Measurements from ENCODE around the gene FXR1.

DNA sequence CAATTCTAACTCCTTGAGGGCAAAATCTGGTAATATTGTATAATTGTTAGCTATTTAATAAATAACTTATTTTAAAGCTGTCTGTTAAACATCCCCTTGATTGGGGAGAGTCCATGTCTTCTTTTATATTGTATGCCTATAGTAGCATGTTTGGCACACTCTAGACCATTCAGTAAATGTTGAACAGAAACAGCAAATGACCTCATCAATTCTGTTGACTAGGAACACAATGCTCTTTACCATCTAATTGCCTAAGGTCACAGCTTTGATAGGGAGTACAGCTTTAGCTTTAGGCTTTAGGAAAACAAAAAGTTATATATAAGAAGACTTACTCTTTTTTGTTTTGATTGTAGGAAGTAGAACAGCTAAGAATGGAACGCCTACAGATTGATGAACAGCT lies 50.1 kb downstream of the FXR1 start:
- TF ChIP-seq, protein P1, sequence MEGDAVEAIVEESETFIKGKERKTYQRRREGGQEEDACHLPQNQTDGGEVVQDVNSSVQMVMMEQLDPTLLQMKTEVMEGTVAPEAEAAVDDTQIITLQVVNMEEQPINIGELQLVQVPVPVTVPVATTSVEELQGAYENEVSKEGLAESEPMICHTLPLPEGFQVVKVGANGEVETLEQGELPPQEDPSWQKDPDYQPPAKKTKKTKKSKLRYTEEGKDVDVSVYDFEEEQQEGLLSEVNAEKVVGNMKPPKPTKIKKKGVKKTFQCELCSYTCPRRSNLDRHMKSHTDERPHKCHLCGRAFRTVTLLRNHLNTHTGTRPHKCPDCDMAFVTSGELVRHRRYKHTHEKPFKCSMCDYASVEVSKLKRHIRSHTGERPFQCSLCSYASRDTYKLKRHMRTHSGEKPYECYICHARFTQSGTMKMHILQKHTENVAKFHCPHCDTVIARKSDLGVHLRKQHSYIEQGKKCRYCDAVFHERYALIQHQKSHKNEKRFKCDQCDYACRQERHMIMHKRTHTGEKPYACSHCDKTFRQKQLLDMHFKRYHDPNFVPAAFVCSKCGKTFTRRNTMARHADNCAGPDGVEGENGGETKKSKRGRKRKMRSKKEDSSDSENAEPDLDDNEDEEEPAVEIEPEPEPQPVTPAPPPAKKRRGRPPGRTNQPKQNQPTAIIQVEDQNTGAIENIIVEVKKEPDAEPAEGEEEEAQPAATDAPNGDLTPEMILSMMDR (conservative IDR thresholded peaks at IDR 0.05 in 1 of 2, IDR thresholded peaks at IDR 0.05 in 1 of 2; ENCODE audit: extremely low read depth in 1 of 2, insufficient read depth in 1 of 2, low read depth in 1 of 2, low read length in 2 of 2), result no peak
- TF ChIP-seq EZH2 (IDR thresholded peaks at IDR 0.05; ENCODE audit: borderline replicate concordance, low read length), result no peak
